DOHH2 (cell line): ENCODE measurements around the gene ALKAL2.

Source experiments
- H3F3A ChIP-seq: fragments of 200-600 bp; sonication (generic), shearing (Covaris generic); 2 replicates; pipeline ENCODE4 v1.6.0; 2016; ENCODE audit warnings: antibody characterized with exemption, mild to moderate bottlenecking; ENCODE audit not compliant: control insufficient read depth, insufficient read depth
- H3K27ac ChIP-seq: fragments of 200-600 bp; sonication (generic); 2 replicates; pipeline ENCODE4 v1.5.1; 2014; ENCODE audit warnings: low read depth, mild to moderate bottlenecking, low read length, moderate library complexity
- H3K27me3 ChIP-seq: fragments of 200-600 bp; sonication (generic); 2 replicates; pipeline ENCODE4 v1.6.1; 2014; ENCODE audit warnings: mild to moderate bottlenecking, low read length, mixed read lengths; ENCODE audit not compliant: control insufficient read depth
- H3K36me3 ChIP-seq: fragments of 200-600 bp; sonication (generic); 2 replicates; pipeline ENCODE4 v1.6.1; 2014; ENCODE audit warnings: mild to moderate bottlenecking, low read length, moderate library complexity, mixed read lengths; ENCODE audit not compliant: control insufficient read depth
- H3K4me1 ChIP-seq: fragments of 200-600 bp; sonication (generic); 2 replicates; pipeline ENCODE4 v1.6.1; 2014; ENCODE audit warnings: mild to moderate bottlenecking, low read length, mixed read lengths; ENCODE audit not compliant: control insufficient read depth
- H3K4me2 ChIP-seq: fragments of 200-600 bp; sonication (generic); 2 replicates; pipeline ENCODE4 v1.6.0; 2014; ENCODE audit warnings: mild to moderate bottlenecking, low read length, moderate library complexity
- H3K4me3 ChIP-seq: fragments of 200-600 bp; sonication (generic); 2 replicates; pipeline ENCODE4 v1.5.1; 2014; ENCODE audit warnings: mild to moderate bottlenecking, low read length, mixed read lengths
- H3K79me2 ChIP-seq: fragments of 200-600 bp; sonication (generic); 2 replicates; pipeline ENCODE4 v1.6.1; 2014; ENCODE audit warnings: mild to moderate bottlenecking, low read length, mixed read lengths; ENCODE audit not compliant: control insufficient read depth
- H3K9me2 ChIP-seq: fragments of 200-600 bp; sonication (generic); replicated peaks from 2 replicates; pipeline ENCODE4 v1.6.1; 2014; ENCODE audit warnings: mild to moderate bottlenecking, low read length, mixed read lengths; ENCODE audit not compliant: control insufficient read depth
- H3K9me3 ChIP-seq: fragments of 200-600 bp; sonication (generic); 2 replicates; pipeline ENCODE4 v1.6.1; 2014; ENCODE audit warnings: antibody characterized with exemption, low read length, mixed read lengths; ENCODE audit not compliant: control insufficient read depth, insufficient read depth
- H4K20me1 ChIP-seq: fragments of 200-600 bp; sonication (generic); 2 replicates; pipeline ENCODE4 v1.6.0; 2014; ENCODE audit warnings: low read depth, mild to moderate bottlenecking, antibody characterized with exemption, low read length, moderate library complexity; ENCODE audit not compliant: control insufficient read depth, insufficient read depth
- EZH2phosphoT487 ChIP-seq: fragments of 200-600 bp; sonication (generic); IDR thresholded peaks from 2 replicates; pipeline ENCODE4 v1.6.1; 2017; ENCODE audit warnings: borderline replicate concordance, mild to moderate bottlenecking, antibody characterized with exemption, low read length, moderate library complexity, mixed read lengths
- TF ChIP-seq, protein P1 (sequence below): fragments of 200-600 bp; sonication (generic); IDR thresholded peaks from one replicate; pipeline ENCODE4 v1.5.1; 2014; ENCODE audit warnings: antibody characterized with exemption, mild to moderate bottlenecking, low read depth, low read length; ENCODE audit not compliant: poor library complexity, severe bottlenecking

ALKAL2 gene

DNA sequence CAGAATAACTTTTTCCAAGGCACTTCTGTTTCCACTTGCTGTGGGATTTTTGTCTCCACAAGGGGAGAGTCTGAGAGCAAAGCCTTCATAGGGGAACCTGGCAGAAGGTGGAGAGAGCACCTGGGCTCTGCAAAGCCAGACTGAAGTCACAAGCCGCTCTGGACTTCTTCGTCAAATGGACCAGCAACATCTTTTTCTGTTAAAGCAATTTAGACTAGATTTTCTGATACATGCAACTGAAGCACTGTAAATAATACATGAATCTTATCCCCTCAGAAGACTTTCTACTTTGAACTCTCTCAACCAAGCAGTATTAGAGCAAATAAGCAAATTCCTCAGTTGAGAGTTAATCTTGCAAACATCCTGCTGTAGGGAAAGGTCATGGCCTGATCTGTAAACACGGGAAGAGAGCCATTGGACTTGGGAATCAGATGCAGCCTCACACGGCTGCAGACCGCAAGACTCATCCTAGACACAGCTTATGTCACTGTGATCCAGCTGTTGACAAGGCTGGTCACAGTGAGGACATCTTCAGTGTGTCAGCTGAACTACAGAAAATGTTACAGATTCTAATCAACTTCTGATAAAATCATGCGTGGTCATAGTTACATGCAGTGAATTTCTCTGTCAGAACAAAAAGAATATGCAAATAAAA, 27.3 kb downstream of the ALKAL2 start:
- H3F3A ChIP-seq: 0 out of 2 replicates have a peak, but pooled peaks cover 3% of the 10 kb centered on the region
- no peak for TF ChIP-seq EZH2phosphoT487
- TF ChIP-seq, protein P1, sequence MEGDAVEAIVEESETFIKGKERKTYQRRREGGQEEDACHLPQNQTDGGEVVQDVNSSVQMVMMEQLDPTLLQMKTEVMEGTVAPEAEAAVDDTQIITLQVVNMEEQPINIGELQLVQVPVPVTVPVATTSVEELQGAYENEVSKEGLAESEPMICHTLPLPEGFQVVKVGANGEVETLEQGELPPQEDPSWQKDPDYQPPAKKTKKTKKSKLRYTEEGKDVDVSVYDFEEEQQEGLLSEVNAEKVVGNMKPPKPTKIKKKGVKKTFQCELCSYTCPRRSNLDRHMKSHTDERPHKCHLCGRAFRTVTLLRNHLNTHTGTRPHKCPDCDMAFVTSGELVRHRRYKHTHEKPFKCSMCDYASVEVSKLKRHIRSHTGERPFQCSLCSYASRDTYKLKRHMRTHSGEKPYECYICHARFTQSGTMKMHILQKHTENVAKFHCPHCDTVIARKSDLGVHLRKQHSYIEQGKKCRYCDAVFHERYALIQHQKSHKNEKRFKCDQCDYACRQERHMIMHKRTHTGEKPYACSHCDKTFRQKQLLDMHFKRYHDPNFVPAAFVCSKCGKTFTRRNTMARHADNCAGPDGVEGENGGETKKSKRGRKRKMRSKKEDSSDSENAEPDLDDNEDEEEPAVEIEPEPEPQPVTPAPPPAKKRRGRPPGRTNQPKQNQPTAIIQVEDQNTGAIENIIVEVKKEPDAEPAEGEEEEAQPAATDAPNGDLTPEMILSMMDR: no peak
- peaks cover 8% of the 10 kb centered on the region for H3K9me3 ChIP-seq
- H4K20me1 ChIP-seq: 0 out of 2 replicates have a peak, but pooled peaks cover 5% of the 10 kb centered on the region
- no peaks in the 10 kb centered on the region for H3K27me3 ChIP-seq
- peaks cover 22% of the 10 kb centered on the region for H3K79me2 ChIP-seq
- H3K4me3 ChIP-seq: no peak overlapping the region
- H3K27ac ChIP-seq: no peak overlapping the region
- peaks cover 8% of the 10 kb centered on the region for H3K36me3 ChIP-seq
- H3K4me1 ChIP-seq: peaks cover 9% of the 10 kb centered on the region
- no peak overlapping the region for H3K4me2 ChIP-seq
- H3K9me2 ChIP-seq: no peaks in the 10 kb centered on the region

DNA sequence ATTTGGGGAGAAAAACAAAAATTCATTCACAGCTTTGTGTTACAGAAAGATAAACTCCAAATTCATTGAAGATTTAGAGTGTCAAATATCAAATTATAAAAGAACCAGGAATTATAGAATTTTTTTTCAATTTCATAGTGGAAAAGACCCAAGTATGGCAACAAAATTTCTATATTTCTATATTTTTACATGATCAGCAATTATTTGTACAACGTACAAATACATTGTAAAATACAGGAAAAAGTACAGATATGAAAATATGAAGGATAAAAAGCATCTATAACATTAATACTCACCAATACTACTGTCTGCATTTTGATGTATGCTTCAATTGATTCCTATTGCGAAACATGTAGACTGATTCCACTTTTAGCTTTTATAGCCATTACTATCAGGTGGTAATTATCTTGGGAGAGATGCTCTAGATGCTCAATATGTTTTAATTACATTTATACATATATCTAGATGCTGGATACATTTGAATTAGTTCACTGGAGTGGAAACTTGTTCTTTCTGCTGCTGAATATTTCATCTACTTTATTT, 28.0 kb downstream of the ALKAL2 start:
- Histone ChIP-seq H3K27ac (no peak overlapping the region), H3K36me3 (peaks cover under 1% of the 10 kb centered on the region)

DNA sequence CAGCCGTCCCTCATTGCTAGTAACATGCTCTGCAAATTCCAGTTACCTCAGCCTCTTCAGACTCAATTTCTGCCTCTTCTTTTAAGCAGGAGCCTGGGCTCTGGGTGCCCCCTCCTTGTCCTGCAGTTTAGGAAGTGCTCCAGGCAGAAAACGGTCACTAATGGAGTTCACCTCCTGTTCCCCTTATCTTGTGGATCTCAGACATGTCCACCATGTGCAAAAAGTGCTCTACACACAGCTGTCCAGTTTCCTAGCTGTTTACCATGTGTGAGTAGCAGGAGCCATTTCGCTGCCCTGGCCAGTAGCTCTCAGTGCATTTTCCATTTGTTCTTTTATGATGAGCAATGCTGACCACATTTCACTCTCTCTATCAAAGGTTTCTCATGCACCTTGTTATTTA, 29.0 kb downstream of the ALKAL2 start:
- H3K79me2 ChIP-seq: peaks cover 9% of the 10 kb centered on the region
- H3K4me1 ChIP-seq: peaks cover 4% of the 10 kb centered on the region
- H4K20me1 ChIP-seq: no peaks in the 10 kb centered on the region
- no peak overlapping the region for H3K27ac ChIP-seq
- H3F3A ChIP-seq: 0 out of 2 replicates have a peak, but pooled peaks cover 3% of the 10 kb centered on the region
- H3K9me3 ChIP-seq: peaks cover 8% of the 10 kb centered on the region
- no peaks in the 10 kb centered on the region for H3K9me2 ChIP-seq
- no peaks in the 10 kb centered on the region for H3K36me3 ChIP-seq
- H3K4me3 ChIP-seq: no peak overlapping the region
- no peaks in the 10 kb centered on the region for H3K27me3 ChIP-seq
- TF ChIP-seq, protein P1: no peak
- no peak for TF ChIP-seq EZH2phosphoT487
- H3K4me2 ChIP-seq: no peak overlapping the region

More for the DNA sequence above, 28.0 kb downstream of the ALKAL2 start:
- no peak overlapping the region for H3K4me2 ChIP-seq
- no peaks in the 10 kb centered on the region for H3K9me2 ChIP-seq
- H3K9me3 ChIP-seq: peaks cover 8% of the 10 kb centered on the region
- H3K4me1 ChIP-seq: peaks cover 7% of the 10 kb centered on the region
- no peak overlapping the region for H3K4me3 ChIP-seq
- H3K79me2 ChIP-seq: peaks cover 14% of the 10 kb centered on the region
- H3F3A ChIP-seq: 0 out of 2 replicates have a peak, but pooled peaks cover 3% of the 10 kb centered on the region
- no peaks in the 10 kb centered on the region for H3K27me3 ChIP-seq
- H4K20me1 ChIP-seq: no peaks in the 10 kb centered on the region
- TF ChIP-seq, protein P1: no peak
- TF ChIP-seq EZH2phosphoT487: no peak
